Activated CD4-positive, alpha-beta T cell treated with anti-CD3 and anti-CD28 coated beads, Interleukin-2, Interleukin-6, amounts not matched to agents 100 ng/mL and 50 ng/mL, durations not matched to agents 16 hours and 8 hours (primary cell): ENCODE measurements around the gene FAM171A1.
"Not testable (repeated sequence)": the region's sequence is repeated elsewhere in the genome, so short reads cannot be mapped to it uniquely, and the experiment has no call there.

Experiments
- DNase-seq: peaks from one replicate; pipeline ENCODE4 v3.0.0-alpha.2; 2020

Gene FAM171A1

DNA sequence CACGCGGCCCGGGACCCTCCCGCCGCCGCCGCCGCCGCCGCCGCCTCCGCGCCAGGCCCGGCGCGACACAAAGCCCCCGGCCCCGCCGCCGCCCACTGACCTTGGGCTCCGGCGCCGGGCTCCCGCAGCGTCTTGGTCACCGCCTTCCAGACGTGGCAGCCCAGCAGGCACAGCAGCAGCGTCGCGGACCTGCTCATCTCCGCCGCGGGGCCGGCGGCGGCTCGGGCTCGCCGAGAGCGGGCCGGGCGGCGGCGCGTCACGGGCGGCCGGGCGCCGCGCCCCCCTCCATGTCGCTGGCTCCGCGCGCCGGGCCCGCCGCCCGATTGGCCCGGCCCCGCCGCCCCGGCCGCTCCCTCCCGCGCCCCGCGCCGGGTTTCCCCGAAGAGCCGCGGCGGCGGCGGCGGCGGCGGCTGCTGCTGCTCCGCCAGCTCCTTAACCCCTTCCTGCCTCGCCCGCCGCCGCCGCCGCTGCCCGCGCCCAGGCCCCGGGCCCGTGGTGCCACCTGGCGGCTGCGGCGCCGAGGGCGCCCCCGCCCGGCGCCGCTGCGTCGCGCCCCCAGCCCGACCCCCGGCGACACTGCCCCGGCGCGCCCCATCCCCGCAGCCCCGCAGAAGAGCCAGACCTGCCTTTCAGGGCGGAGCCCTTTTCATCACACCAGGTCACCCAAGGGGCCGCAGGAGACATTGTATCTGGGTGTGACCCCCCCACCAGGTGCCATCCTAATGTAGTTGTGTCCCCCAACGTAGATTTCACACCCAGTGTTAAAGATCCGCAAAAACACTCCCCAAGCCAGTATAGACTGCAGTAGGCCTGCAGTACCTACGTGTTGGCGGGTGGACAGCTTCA lies at the start of gene FAM171A1:
TSS of gene FAM171A1 (minus strand) at position 434 of the 846 bp plus-strand sequence. CDS start at position 197, 237 bp downstream.
- peak; percentile 72 for DNase-seq

DNA sequence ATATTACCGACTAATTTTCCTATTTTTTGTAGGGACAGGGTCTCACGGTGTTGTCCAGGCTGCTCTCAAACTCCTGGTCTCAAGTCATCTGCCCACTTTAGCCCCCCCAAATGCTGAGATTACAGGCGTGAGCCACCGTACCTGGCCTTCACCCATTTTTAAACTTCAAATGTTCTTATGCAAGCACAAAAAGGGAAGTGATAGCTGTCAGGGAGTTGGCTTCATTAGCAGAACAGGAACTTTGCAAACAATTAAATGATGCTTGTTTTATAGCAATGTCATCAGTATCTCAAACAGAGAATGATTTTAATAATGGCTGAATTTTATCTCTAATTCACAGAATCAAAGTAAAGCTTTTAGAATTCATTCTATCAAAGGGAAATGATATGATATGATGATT lies 49.8 kb upstream of the FAM171A1 start:
- no peak for DNase-seq

DNA sequence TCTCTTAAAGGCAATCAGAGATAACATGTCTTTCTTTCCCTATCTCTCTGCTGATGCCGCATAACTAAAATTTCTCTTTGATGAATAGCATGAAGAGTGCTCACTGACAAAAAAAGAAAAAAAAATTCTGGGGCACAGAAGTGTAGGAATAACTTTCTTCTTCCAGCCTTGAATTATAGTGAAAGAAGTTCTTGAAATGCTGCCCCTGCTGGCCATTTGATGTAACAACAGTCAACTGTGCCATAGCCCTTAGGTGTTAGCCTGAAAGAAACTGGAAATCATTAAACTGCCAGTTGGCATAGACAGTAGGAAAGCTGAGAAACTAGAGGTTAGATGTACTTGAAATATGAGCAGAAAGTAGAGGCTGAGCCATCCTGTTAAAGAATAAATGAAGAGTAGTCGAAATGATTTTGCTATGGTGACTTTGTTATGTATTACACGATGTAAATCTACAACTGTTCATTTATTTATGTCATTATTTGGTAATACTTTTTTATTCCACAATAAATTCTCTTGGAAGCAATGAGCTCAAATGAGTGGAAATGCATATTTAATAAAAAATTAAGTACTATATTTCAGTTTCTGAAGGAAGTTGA lies 48.3 kb upstream of the FAM171A1 start:
- DNase-seq: peak; percentile 43

DNA sequence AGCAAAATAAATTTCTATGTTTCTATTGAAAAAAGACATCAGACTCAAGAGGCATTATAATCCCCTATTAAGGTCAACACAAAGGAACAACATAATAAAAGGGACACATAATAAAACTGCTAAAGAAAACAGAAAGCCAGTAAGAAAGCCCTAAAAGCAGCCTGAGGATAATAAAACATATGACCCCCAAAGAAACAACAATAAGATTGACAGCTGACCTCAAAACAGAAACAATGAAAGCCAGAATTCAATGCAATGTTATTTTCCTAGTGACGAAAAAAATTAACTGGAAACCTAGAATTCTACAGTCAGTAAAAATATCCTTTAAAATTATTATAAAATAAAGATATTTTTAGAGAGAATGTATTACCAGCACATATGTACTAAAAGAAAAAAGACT lies 44.9 kb upstream of the FAM171A1 start:
- no peak for DNase-seq

GRCh38 chr10:15411010-15411409 lies 39.9 kb upstream of the FAM171A1 start:
- no peak for DNase-seq

- not testable (repeated sequence) for DNase-seq
Measured at GRCh38 chr10:15409350-15409749, 38.3 kb upstream of the FAM171A1 start.

DNA sequence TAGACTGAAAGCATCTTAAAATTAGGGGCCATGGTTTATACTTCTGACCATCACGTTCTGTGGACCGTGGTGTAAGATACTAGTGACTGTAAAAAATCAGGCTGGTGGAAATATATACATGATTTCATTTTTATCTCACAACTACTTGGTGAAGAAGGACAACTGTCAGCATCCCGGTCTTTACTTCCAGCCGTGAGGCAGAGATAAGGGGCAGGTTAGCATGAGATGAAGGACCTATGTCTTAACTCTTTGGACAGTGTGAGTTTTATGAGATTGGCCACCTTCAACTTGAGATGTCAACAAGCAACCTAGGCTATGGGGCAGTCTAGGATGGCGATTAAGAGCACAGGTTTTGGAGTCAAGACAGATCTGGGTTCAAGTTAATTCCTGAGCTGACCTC lies 37.5 kb upstream of the FAM171A1 start:
- DNase-seq: no peak

DNA sequence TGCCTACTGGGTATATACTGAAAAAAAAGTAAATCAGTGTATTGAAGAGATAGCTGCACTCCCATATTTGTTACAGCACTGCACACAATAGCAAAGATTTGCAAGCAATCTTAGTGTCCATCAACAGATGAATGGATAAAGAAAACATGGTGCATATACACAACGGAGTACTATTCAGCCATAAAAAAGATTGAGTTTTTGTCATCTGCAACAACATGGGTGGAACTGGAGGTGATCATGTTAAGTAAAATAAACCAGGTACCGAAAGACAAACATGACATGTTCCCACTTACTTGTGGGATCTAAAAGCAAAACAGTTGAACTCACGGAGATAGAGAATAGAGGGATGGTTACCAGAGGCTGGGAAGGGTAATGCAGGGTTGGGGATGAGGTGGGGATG lies 34.2 kb upstream of the FAM171A1 start:
- DNase-seq: no peak

DNA sequence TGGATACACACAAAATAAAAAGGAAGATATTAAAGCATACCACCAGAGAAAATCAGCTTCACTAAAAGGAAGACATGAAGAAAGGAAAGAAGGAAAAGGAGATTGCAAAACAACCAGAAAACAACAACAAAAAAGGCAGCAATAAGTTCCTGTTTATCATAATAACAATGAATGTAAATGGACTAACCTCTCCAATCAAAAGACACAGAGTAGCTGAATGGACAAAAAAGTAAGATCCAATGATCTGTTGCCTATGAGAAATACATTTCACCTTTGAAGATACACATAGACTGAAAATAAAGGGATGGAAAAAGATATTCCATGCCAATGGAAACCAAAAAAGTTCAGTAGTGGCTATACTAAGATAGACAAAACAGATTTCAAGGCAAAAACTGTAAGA lies 30.3 kb upstream of the FAM171A1 start:
- DNase-seq: no peak

- not testable (repeated sequence) for DNase-seq
Measured at GRCh38 chr10:15400461-15400860, 29.4 kb upstream of the FAM171A1 start.

GRCh38 chr10:15399060-15399661 lies 28.1 kb upstream of the FAM171A1 start:
- no peak for DNase-seq

- DNase-seq: no peak
Measured at GRCh38 chr10:15395935-15396334, 24.8 kb upstream of the FAM171A1 start.

GRCh38 chr10:15393139-15393825 lies 22.2 kb upstream of the FAM171A1 start:
- no peak for DNase-seq

DNA sequence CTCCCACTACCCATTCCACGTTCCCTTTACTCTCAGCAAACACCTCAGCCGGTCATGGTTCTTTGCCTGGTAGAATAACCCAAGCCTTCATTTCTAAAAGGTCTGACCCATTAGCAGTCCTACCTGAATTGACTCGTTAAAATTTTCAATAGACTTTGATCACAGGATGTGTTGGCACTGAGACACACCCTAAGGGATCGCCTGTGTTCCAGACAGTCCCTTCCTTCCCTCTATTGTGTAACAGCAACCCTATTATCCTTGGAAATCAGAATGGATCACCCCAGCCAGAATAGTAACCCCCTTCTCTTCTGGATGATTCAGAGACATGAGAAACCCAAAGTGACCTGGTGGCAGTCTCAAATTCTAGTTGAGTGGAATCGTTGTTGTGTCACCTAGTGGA lies 20.4 kb upstream of the FAM171A1 start:
- no peak for DNase-seq

DNA sequence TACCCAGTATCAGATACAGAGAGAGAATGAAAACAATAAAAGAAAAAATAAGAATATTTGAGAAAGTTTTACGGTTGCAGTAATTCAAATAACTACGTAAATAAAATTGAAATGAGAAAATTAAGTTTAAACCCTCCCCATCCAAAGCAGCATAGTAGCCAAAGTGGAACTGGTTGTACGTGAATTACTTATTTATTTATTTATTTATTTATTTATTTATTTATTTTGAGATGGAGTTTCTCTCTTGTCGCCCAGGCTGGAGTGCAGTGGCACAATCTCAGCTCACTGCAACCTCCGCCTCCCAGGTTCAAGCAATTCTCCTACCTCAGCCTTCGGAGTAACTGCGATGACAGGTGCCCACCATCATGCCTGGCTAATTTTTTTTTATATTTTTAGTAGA lies 17.1 kb upstream of the FAM171A1 start:
- not testable (repeated sequence) for DNase-seq

DNA sequence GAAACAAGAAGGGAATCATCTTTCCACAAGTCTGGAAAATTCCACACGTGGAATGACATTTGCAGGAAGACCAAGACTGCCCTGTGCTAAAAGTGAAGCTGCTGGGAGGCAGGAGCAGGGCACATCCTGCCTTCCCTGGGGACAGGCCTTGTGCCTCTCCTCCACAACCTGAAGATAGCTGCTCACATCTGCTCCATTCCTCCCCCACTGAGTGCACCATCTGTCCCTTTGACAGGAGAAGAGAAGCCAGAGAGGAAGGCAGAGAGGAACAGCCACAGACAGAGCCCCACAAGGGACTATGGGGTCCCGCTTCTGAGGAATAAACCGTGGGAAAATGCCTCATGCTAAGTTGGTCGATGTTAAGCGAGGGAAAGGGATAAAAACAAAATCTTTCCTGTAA lies 15.9 kb upstream of the FAM171A1 start:
- no peak for DNase-seq

DNA sequence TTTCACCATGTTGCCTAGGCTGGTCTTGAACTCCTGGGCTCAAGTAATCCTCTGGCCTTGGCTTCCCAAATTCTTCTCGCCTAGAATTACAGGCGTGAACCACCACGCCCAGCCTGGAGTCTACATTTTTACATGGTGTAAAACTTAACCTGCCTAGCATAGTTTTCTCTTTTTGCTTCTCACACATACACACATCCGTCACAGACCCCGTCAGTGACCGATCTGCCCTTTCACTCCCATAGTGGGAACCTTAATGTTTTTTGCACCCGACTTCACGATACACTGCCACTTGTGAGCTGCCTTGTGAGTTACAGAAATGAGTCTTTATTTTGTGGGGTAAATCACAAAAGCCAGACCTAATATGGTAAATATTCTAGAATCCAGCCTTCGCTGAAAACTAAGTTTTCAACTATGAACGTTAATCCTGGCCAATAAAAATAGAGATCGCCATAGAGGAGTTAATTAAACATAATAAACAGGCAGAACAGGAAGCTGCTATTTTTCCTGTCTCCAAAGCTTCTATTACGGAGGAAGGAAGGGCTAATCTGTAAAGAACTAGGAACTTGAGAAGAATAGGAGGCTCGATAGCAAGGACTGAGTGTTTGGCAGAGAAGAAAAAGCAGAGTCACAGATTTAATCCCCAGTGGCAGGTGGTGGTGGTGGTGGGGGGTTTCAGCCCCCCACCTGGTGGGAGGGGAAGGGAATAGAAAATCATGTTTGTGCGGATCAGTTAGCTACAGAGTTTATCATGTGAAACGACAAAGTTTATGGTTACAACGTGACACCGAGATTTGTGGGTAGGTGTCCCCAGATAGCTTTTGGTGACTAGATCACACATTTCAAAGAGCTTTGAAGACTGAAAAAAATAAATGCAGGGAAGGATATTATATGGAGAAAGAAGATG lies 14.7 kb upstream of the FAM171A1 start:
- DNase-seq: no peak

DNA sequence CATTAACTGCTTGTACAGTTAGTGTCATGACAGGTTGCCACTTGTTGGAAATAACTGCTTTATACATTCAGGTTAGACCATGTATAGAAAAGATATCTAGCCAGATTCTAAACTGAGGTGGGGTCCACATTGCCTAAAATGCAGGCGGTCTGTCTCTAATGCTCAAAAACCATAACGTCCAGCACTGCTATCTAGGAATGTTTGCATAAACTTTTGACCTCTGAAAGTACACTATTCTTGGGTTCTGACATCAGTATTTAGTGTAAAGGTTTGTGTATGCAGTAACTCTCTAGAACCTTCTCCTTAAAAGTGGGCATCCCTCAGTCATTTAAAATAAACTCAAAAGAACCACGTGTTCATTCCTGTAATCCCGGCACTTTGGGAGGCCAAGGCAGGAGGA lies 10.3 kb upstream of the FAM171A1 start:
- no peak for DNase-seq

GRCh38 chr10:15379078-15379477 lies 8.0 kb upstream of the FAM171A1 start:
- DNase-seq: no peak

DNA sequence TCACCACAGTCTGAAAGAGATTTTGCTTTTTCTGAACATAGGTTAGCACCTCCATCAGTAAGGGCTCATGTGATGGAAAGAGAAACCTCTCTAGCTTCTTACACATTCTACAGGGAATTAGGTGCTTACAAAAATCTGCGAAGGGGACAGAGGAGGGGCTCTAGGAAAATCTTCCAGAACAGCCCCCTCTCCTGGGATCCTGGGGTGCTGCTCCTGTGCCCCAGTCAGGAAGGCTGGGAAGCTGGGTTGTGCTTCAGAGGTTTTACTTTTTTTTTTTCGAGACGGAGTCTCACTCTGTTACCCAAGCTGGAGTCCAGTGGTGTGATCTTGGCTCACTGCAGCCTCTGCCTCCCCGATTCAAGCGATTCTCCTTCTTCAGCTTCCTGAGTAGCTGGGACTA lies 7.5 kb upstream of the FAM171A1 start:
- no peak for DNase-seq

GRCh38 chr10:15374566-15374965 lies 3.5 kb upstream of the FAM171A1 start:
- no peak for DNase-seq

DNA sequence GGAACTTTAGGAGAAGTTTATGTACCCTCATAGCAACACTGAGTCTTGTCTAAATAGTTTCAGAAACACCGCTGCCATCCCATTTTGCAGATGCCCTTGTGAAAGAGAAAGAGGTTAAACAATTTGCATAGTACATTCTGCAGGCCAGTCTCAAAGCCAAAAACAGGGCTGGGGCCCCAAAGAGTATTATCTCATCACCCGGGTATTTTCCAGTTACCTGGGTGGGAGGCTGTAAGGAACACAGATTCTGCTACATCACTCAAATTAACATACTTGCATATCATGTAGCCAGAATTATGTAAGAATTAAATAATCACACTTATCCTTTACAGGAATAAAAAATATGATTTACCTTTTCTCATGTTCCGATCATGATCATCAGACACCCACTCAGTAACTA lies 3.1 kb upstream of the FAM171A1 start:
- no peak for DNase-seq
